Fibroblast of skin of scalp (primary cell): ENCODE results near the gene TBC1D3C. TPM values are rescaled to one million over a fixed set of nuclear protein-coding genes. Genes with fewer than 3 reads are reported as not detected.
"Not testable (repeated sequence)": the region's sequence is repeated elsewhere in the genome, so short reads cannot be mapped to it uniquely, and the experiment has no call there.

Experiments
- DNase-seq: peaks from one replicate; pipeline ENCODE4 v3.0.0-alpha.2; 2013
- polyA plus RNA-seq, 2 experiments: library from polyadenylated mRNA; unstranded; fragments of 120-200 nt; gene quantifications; one replicate each; pipeline ENCODE4 v1.2.1, GENCODE V29; 2013; ENCODE audit not compliant: insufficient read length in 2 of 2

TBC1D3C gene
- not detected for polyA plus RNA-seq (2013, experiment 1 of 2; ENCODE audit: insufficient read length)
- not detected for polyA plus RNA-seq (2013, experiment 2 of 2; ENCODE audit: insufficient read length)

DNA sequence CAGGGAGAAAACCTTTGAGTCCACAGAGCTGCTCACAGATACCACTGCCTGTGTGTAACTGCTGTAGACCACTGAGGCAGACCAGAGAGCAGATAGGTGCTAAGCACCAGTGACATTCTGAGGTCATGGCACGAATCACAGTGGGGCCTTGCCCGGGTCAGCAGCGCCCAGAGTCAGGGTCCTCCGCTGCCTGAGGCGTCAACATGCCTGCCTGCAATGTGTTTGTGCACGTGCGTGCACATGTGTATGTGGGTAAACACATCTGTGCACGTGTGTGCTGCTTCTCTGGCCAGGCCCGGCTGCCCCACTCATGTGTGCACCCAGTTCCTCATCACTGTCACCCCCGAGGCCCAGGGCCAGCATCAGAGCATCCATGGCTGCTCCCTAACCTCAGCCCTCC lies at the start of gene TBC1D3C:
Gene TBC1D3C (minus strand): TSS at position 101 of the 400 bp plus-strand sequence. CDS start 1,568 bp downstream, outside the sequence.
- DNase-seq, result not testable (repeated sequence)

DNA sequence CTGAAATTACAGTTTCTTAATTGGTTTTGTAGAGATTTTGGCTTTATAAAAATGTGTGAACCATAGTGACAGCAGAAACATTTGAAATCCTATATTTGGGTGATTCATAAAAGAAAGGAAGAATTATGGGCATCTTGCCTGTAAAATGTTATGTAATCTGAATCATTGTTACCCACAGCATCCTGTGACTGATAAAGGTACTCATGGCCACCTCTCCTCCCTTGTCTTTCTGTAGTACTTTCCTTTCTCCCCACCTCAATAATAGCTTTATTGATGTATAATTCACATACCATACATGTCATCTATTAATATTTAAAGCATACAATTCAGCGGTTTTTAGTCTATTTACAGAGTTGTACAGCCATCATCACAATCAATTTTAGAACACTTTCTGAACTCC lies 30.8 kb upstream of the TBC1D3C start:
- not testable (repeated sequence) for DNase-seq

DNA sequence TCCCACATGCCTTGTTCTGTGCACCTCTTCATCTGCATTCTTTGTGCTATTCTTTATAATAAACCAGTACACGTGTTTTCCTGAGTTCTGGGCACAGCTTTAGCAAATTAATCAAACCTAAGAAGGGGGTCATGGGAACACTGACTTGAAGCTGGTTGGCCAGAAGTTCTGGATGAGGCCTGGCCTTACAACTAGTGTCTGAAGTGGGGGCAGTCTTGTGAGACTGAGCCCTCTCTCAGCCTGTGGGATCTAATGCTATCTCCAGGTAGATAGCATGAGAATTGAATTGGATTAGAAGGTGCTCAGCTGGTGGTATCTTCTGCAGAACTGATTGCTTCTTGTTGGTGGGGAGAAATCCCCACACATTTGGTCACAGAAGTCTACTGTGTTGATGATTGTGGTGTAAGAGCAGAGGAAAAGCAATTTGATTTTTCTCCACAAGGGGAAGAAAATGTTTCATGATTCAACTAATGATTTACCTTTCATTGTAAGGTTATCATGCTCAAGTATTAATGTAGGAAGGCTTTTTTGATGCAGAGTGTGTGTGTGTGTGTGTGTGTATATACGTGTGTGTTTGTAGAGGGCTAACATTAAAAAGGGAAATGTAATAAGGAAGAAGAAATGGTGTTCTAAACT lies 25.7 kb upstream of the TBC1D3C start:
- DNase-seq, result not testable (repeated sequence)

DNA sequence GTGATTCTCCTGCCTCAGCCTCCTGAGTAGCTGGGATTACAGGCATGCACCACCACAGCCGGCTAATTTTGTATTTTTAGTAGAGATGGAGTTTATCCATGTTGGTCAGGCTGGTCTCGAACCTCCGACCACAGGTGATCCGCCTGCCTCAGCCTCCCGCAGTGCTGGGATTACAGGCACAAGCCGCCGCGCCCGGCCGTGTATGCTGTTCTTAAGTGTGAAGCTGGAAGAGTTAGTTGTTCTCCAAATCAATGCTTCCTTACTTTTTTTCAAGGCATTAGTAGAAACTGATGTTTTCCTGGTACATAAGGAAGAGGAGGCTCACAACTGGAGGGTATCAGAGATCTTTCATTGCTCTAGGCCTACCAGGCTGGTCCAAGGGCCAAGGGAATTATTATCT lies 19.7 kb upstream of the TBC1D3C start:
- DNase-seq, result not testable (repeated sequence)

DNA sequence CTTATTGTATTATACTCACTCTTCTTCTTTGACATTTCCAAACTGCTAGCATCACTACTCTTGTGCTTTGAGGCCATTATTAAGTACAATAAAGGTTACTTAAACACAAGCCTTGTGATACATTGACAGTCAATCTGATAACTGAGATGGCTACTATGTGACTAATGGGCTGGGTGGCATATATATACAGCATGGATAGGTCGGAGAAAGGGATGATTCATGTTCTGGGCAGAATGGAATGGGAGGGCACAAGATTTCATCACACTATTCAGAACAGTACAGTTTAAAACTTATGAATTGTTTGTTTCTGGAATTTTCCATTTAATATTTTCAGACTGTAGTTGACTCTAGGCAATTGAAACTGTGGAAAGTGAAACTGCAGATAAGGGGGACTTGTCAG lies 18.9 kb upstream of the TBC1D3C start:
- not testable (repeated sequence) for DNase-seq
